HEK293 (cell line): ENCODE data around the gene TAGLN.
A peak's percentile ranks its signal among the peaks of the same experiment; 100 is the strongest.

Experiments
- CTCF ChIP-seq: fragments of 450-650 bp; formaldehyde crosslinking; IDR thresholded peaks from 2 replicates; pipeline ENCODE4 v1.5.1; 2016; ENCODE audit warnings: missing biosample characterization, missing genetic modification characterization
- PRDM10 ChIP-seq: fragments of 450-650 bp; formaldehyde crosslinking; IDR thresholded peaks from 2 replicates; pipeline ENCODE4 v1.5.1; 2016; ENCODE audit warnings: missing biosample characterization, missing genetic modification characterization
- ZNF169 ChIP-seq: fragments of 450-650 bp; formaldehyde crosslinking; IDR thresholded peaks from 2 replicates; pipeline ENCODE4 v1.5.1; 2016; ENCODE audit warnings: missing biosample characterization, missing genetic modification characterization
- ZNF266 ChIP-seq: fragments of 450-650 bp; formaldehyde crosslinking; IDR thresholded peaks from 2 replicates; pipeline ENCODE4 v1.5.1; 2016; ENCODE audit warnings: missing biosample characterization, missing genetic modification characterization, low read depth
- ZNF629 ChIP-seq: fragments of 450-650 bp; formaldehyde crosslinking; IDR thresholded peaks from 2 replicates; pipeline ENCODE4 v1.5.1; 2017; ENCODE audit warnings: missing biosample characterization, missing genetic modification characterization

GRCh38 chr11:117181586-117182550 lies 17.3 kb upstream of the TAGLN start:
- TF ChIP-seq CTCF (peak; percentile 2; the same call in 1 of the 2 replicates), ZNF266 (no peak), ZNF629 (tag by site-specific recombination) (no peak), PRDM10 (tag by site-specific recombination) (no peak), ZNF169 (tag by site-specific recombination) (no peak)
